Esophagus muscularis mucosa (tissue), 3 donors: Measurements from ENCODE around the gene PC.

Source experiments
- CTCF ChIP-seq, 3 experiments: fragments of 200-600 bp in 2 of 3; fragments of 450-650 bp in 1 of 3; sonication (generic) in 2 of 3; IDR thresholded peaks; one replicate each; pipeline ENCODE4 v1.5.1; 2017 to 2019; ENCODE audit warnings: antibody characterized with exemption in 3 of 3, mild to moderate bottlenecking in 2 of 3, moderate library complexity in 1 of 3
- POLR2A ChIP-seq: fragments of 450-650 bp; IDR thresholded peaks from one replicate; pipeline ENCODE4 v1.6.1; 2017; ENCODE audit warnings: antibody characterized with exemption, moderate library complexity, mild to moderate bottlenecking, low read depth

GRCh38 chr11:66870131-66870530, 88.1 kb downstream of the PC start:
- TF ChIP-seq CTCF (IDR thresholded peaks at IDR 0.05) (no peak), POLR2A (no peak)
